Keratinocyte (primary cell): ENCODE results near the gene SEMA3E. TPM values are rescaled to one million over a fixed set of nuclear protein-coding genes. Genes with fewer than 3 reads are reported as not detected.
"Not testable (repeated sequence)": the region's sequence is repeated elsewhere in the genome, so short reads cannot be mapped to it uniquely, and the experiment has no call there.

Source experiments
- DNase-seq: peaks from one replicate; pipeline ENCODE4 v3.0.0-alpha.2; 2011; ENCODE audit warnings: low read depth, missing footprints, low spot score
- FAIRE-seq: peaks from 2 replicates; lab custom pipeline; 2011; peaks lifted over from hg19 to GRCh38; lab: Jason Lieb, UNC
- H2AFZ ChIP-seq: 2 replicates; pipeline ENCODE4 v1.6.0; 2012; ENCODE audit warnings: low read length, control low read depth, inconsistent platforms; ENCODE audit not compliant: control insufficient read depth
- H3K27ac ChIP-seq: 2 replicates; pipeline ENCODE4 v1.5.1; 2011; ENCODE audit warnings: low read length; ENCODE audit not compliant: control insufficient read depth, insufficient read depth
- H3K27me3 ChIP-seq: 3 replicates; pipeline ENCODE4 v1.6.0; 2011; ENCODE audit warnings: low read length; ENCODE audit not compliant: control insufficient read depth, insufficient read depth; ENCODE audit errors: extremely low read depth
- H3K36me3 ChIP-seq, 2 experiments: 2 replicates in 1 of 2; 3 replicates in 1 of 2; pipeline ENCODE4 v1.5.1; 2011; ENCODE audit warnings: low read length in 2 of 2, mild to moderate bottlenecking in 1 of 2; ENCODE audit not compliant: control insufficient read depth in 2 of 2, insufficient read depth in 2 of 2; ENCODE audit errors: extremely low read depth in 1 of 2
- H3K4me1 ChIP-seq: 3 replicates; pipeline ENCODE4 v1.5.1; 2011; ENCODE audit warnings: low read length; ENCODE audit not compliant: control insufficient read depth, insufficient read depth; ENCODE audit errors: extremely low read depth
- H3K4me2 ChIP-seq: 3 replicates; pipeline ENCODE4 v1.6.0; 2011; ENCODE audit warnings: low read depth, low read length; ENCODE audit not compliant: control insufficient read depth, insufficient read depth; ENCODE audit errors: extremely low read depth
- H3K4me3 ChIP-seq, 3 experiments: fragments of 200-600 bp in 1 of 3; sonication (generic) in 1 of 3; 2 replicates in 2 of 3; 3 replicates in 1 of 3; pipeline ENCODE4 v1.5.1; 2011 to 2016; ENCODE audit warnings: low read length in 3 of 3, mild to moderate bottlenecking in 3 of 3, control low read depth in 2 of 3, inconsistent platforms in 1 of 3, low read depth in 1 of 3, mixed read lengths in 1 of 3, mixed run types in 1 of 3, moderate library complexity in 1 of 3; ENCODE audit not compliant: control insufficient read depth in 2 of 3, insufficient read depth in 2 of 3; ENCODE audit errors: extremely low read depth in 1 of 3
- H3K79me2 ChIP-seq: 2 replicates; pipeline ENCODE4 v1.6.0; 2012; ENCODE audit warnings: low read length; ENCODE audit not compliant: control insufficient read depth, insufficient read depth
- H3K9ac ChIP-seq: 3 replicates; pipeline ENCODE4 v1.6.0; 2011; ENCODE audit warnings: low read length; ENCODE audit not compliant: control insufficient read depth, insufficient read depth; ENCODE audit errors: extremely low read depth
- H3K9me1 ChIP-seq: 3 replicates; pipeline ENCODE4 v1.6.0; 2011; ENCODE audit warnings: low read length; ENCODE audit not compliant: control insufficient read depth, insufficient read depth; ENCODE audit errors: extremely low read depth
- H3K9me3 ChIP-seq: 2 replicates; pipeline ENCODE4 v1.5.1; 2012; ENCODE audit warnings: low read depth, low read length; ENCODE audit not compliant: control insufficient read depth
- H4K20me1 ChIP-seq: 3 replicates; pipeline ENCODE4 v1.6.0; 2011; ENCODE audit warnings: low read length; ENCODE audit not compliant: control insufficient read depth, insufficient read depth; ENCODE audit errors: extremely low read depth
- EZH2 ChIP-seq: IDR thresholded peaks from one replicate; pipeline ENCODE4 v1.6.1; 2012; ENCODE audit warnings: inconsistent platforms, mild to moderate bottlenecking, low read length, moderate library complexity
- dilution Hi-C: fragments of 300-500 bp; cut with MboI; formaldehyde crosslinking; loops from one replicate; pipeline ENCODE4 v1.7.0; 2020; ENCODE audit warnings: low sequenced_read_pairs; ENCODE audit not compliant: extremely low pct_ligation_motif_present
- polyA plus RNA-seq, 5 experiments: library from polyadenylated mRNA; depleted of rRNA in 3 of 5; stranded (reverse) in 3 of 5; stranded (forward) in 1 of 5; unstranded in 1 of 5; fragments of >200 nt; gene quantifications; 1 replicate in 1 of 5; 2 replicates in 3 of 5; 3 replicates in 1 of 5; pipeline versions ENCODE4 v1.2.1 to v1.2.3, GENCODE V29; 2011 to 2012; ENCODE audit warnings: missing spikeins in 2 of 5, low read depth in 1 of 5, low replicate concordance in 1 of 5
- TF ChIP-seq, protein P1 (sequence below), 3 experiments: IDR thresholded peaks in 1 of 3; conservative IDR thresholded peaks in 1 of 3; optimal IDR thresholded peaks in 1 of 3; 2 replicates in 2 of 3; 3 replicates in 1 of 3; pipeline versions ENCODE3 to v1.5.1; 2011; ENCODE audit warnings: low read length in 3 of 3, mild to moderate bottlenecking in 3 of 3, moderate library complexity in 2 of 3, control low read depth in 1 of 3, inconsistent platforms in 1 of 3; ENCODE audit not compliant: insufficient read depth in 2 of 3; ENCODE audit errors: extremely low read depth in 1 of 3

SEMA3E gene
- polyA plus RNA-seq, 1 donor (not counting 4 experiments of a cell fraction or from before 2014, with no cell fraction given) = 0.21 TPM

GRCh38 chr7:83559887-83560286 lies 89.1 kb downstream of the SEMA3E start:
- H3K9me3 ChIP-seq = no peaks in the 10 kb centered on the region
- no peaks in the 10 kb centered on the region for H4K20me1 ChIP-seq
- no peaks in the 10 kb centered on the region for H3K36me3 ChIP-seq
- no peak for TF ChIP-seq EZH2
- TF ChIP-seq, protein P1, sequence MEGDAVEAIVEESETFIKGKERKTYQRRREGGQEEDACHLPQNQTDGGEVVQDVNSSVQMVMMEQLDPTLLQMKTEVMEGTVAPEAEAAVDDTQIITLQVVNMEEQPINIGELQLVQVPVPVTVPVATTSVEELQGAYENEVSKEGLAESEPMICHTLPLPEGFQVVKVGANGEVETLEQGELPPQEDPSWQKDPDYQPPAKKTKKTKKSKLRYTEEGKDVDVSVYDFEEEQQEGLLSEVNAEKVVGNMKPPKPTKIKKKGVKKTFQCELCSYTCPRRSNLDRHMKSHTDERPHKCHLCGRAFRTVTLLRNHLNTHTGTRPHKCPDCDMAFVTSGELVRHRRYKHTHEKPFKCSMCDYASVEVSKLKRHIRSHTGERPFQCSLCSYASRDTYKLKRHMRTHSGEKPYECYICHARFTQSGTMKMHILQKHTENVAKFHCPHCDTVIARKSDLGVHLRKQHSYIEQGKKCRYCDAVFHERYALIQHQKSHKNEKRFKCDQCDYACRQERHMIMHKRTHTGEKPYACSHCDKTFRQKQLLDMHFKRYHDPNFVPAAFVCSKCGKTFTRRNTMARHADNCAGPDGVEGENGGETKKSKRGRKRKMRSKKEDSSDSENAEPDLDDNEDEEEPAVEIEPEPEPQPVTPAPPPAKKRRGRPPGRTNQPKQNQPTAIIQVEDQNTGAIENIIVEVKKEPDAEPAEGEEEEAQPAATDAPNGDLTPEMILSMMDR (optimal IDR thresholded peaks at IDR 0.05 in 1 of 3, IDR thresholded peaks at IDR 0.05 in 1 of 3, conservative IDR thresholded peaks at IDR 0.05 in 1 of 3; ENCODE audit: extremely low read depth in 1 of 3, insufficient read depth in 2 of 3, low read length in 3 of 3) = no peak
- H3K9me1 ChIP-seq = no peaks in the 10 kb centered on the region
- H3K27me3 ChIP-seq = no peaks in the 10 kb centered on the region
- no peaks in the 10 kb centered on the region for H3K79me2 ChIP-seq
- no peak overlapping the region for H3K27ac ChIP-seq
- no peak overlapping the region for H3K9ac ChIP-seq
- no peak overlapping the region for H3K4me2 ChIP-seq
- no peak for DNase-seq
- no peak for FAIRE-seq
- no peaks in the 10 kb centered on the region for H3K4me1 ChIP-seq
- dilution Hi-C loops = no loop called here
- no peak overlapping the region for H3K4me3 ChIP-seq
- no peak overlapping the region for H2AFZ ChIP-seq

GRCh38 chr7:83552556-83552955 lies 96.4 kb downstream of the SEMA3E start:
- H3K27me3 ChIP-seq, H3K9me1 ChIP-seq, DNase-seq, H3K9me3 ChIP-seq, H3K4me1 ChIP-seq, H3K4me3 ChIP-seq, H3K79me2 ChIP-seq, H3K9ac ChIP-seq, H3K27ac ChIP-seq, H3K4me2 ChIP-seq, dilution Hi-C loops, H3K36me3 ChIP-seq, H4K20me1 ChIP-seq, H2AFZ ChIP-seq, FAIRE-seq: not testable (repeated sequence)

DNA sequence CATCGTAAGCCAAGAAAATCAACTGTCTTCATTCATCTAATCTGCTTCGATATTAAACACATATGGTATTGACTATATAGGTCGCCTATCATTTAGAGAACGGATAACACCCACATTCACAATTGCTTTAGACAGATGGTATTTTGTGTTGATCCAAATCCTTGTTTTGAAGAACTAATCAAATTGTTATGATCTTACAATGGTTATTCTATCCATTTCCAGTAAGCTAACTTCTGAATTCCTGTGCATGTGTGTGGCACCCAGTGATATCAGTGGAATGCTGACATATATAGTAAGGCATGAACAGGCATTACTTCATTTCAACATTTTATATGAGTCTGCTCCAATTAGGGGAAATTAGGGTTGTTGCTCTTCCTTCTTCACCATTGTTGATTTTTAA lies 98.8 kb downstream of the SEMA3E start:
- no peak for DNase-seq
- no peak overlapping the region for H2AFZ ChIP-seq

More for the DNA sequence above, 98.8 kb downstream of the SEMA3E start:
- no peak for FAIRE-seq
- H3K9ac ChIP-seq = no peak overlapping the region
- H3K4me2 ChIP-seq = no peak overlapping the region
- no peaks in the 10 kb centered on the region for H3K9me1 ChIP-seq
- no peak overlapping the region for H3K27ac ChIP-seq
- H4K20me1 ChIP-seq = no peaks in the 10 kb centered on the region
- no peak overlapping the region for H3K4me3 ChIP-seq
- no peaks in the 10 kb centered on the region for H3K27me3 ChIP-seq
- no peaks in the 10 kb centered on the region for H3K79me2 ChIP-seq
- peaks cover 12% of the 10 kb centered on the region for H3K4me1 ChIP-seq
- dilution Hi-C loops = no loop called here
- TF ChIP-seq, protein P1 (optimal IDR thresholded peaks at IDR 0.05 in 1 of 3, IDR thresholded peaks at IDR 0.05 in 1 of 3, conservative IDR thresholded peaks at IDR 0.05 in 1 of 3; ENCODE audit: extremely low read depth in 1 of 3, insufficient read depth in 2 of 3, low read length in 3 of 3) = no peak
- TF ChIP-seq EZH2 = no peak
- H3K9me3 ChIP-seq = no peaks in the 10 kb centered on the region
- no peaks in the 10 kb centered on the region for H3K36me3 ChIP-seq
